Esophagus muscularis mucosa (tissue), 4 donors: Measurements from ENCODE around the gene GPR18. TPM values are rescaled to one million over a fixed set of nuclear protein-coding genes. Genes with fewer than 3 reads are reported as not detected.
A peak's percentile ranks its signal among the peaks of the same experiment; 100 is the strongest.

ENCODE experiments used
- DNase-seq: peaks from one replicate; pipeline ENCODE4 v3.0.0-alpha.2; 2017; ENCODE audit errors: extremely low spot score
- H3K27ac ChIP-seq, 4 donors: fragments of 200-600 bp; sonication (generic); replicated peaks in 1 of 4; 1 replicate in 3 of 4; 2 replicates in 1 of 4; pipeline ENCODE4 v1.5.1; 2016 to 2019; ENCODE audit warnings: mild to moderate bottlenecking in 1 of 4
- H3K27me3 ChIP-seq, 4 donors: fragments of 200-600 bp; sonication (generic); one replicate each; pipeline versions ENCODE4 v1.5.1 to v1.6.0; 2016 to 2019
- H3K36me3 ChIP-seq, 4 donors: fragments of 200-600 bp; sonication (generic); one replicate each; pipeline ENCODE4 v1.5.1; 2016 to 2019
- H3K4me1 ChIP-seq, 4 donors: fragments of 200-600 bp; sonication (generic); one replicate each; pipeline ENCODE4 v1.5.1; 2016 to 2019
- H3K4me3 ChIP-seq, 4 donors: fragments of 200-600 bp; sonication (generic); 1 replicate in 2 of 4; 2 replicates in 2 of 4; pipeline ENCODE4 v1.5.1; 2016 to 2019; ENCODE audit warnings: mild to moderate bottlenecking in 4 of 4, moderate library complexity in 1 of 4
- H3K9me3 ChIP-seq, 4 donors: fragments of 200-600 bp; sonication (generic); 1 replicate in 3 of 4; 2 replicates in 1 of 4; pipeline ENCODE4 v1.5.1; 2016 to 2019
- CTCF ChIP-seq, 3 experiments: fragments of 200-600 bp in 2 of 3; fragments of 450-650 bp in 1 of 3; sonication (generic) in 2 of 3; IDR thresholded peaks; one replicate each; pipeline ENCODE4 v1.5.1; 2017 to 2019; ENCODE audit warnings: antibody characterized with exemption in 3 of 3, mild to moderate bottlenecking in 2 of 3, moderate library complexity in 1 of 3
- EP300 ChIP-seq: sonication (generic); formaldehyde crosslinking; IDR thresholded peaks from one replicate; pipeline ENCODE4 v1.6.1; 2017; ENCODE audit warnings: antibody characterized with exemption
- POLR2A ChIP-seq: fragments of 450-650 bp; IDR thresholded peaks from one replicate; pipeline ENCODE4 v1.6.1; 2017; ENCODE audit warnings: antibody characterized with exemption, moderate library complexity, mild to moderate bottlenecking, low read depth
- POLR2AphosphoS5 ChIP-seq, 2 donors: sonication (generic); formaldehyde crosslinking; IDR thresholded peaks; one replicate each; pipeline ENCODE4 v1.6.1; 2017; ENCODE audit warnings: antibody characterized with exemption in 2 of 2
- WGBS: methylation state at CpG from one replicate; pipeline ENCODE4 v1.1.5; 2018; 5-methylcytosine and 5-hydroxymethylcytosine counted together
- intact Hi-C: fragments of 100-400 bp; cut with DNase I; formaldehyde crosslinking; loops from one replicate; pipeline ENCODE4 v1.15.1; 2023
- total RNA-seq, 4 donors: library from RNA; depleted of rRNA; stranded (reverse); fragments of >200 nt; gene quantifications; one replicate each; pipeline versions ENCODE4 v1.1.0 to v1.2.1, GENCODE V29; 2016

The GPR18 gene
- total RNA-seq, 4 donors from 2014 or later, result not detected

GRCh38 chr13:99218126-99218525 lies 40.1 kb downstream of the GPR18 start:
- peak overlapping the region in 2 of 4 donors; percentile 10 to 30 for H3K27ac ChIP-seq
- H3K36me3 ChIP-seq, result no peaks in the 10 kb centered on the region
- H3K4me3 ChIP-seq, result no peak overlapping the region
- TF ChIP-seq EP300 (no peak), POLR2A (no peak), POLR2AphosphoS5 (IDR thresholded peaks at IDR 0.05) (no peak), CTCF (IDR thresholded peaks at IDR 0.05) (no peak)
- H3K4me1 ChIP-seq, result peaks cover 29 to 56% (median 50%) of the 10 kb centered on the region in 4 donors
- H3K27me3 ChIP-seq, result no peaks in the 10 kb centered on the region
- H3K9me3 ChIP-seq, result no peaks in the 10 kb centered on the region
- DNase-seq, result no peak
- intact Hi-C loops, result no loop called here

GRCh38 chr13:99217461-99218110 lies 40.6 kb downstream of the GPR18 start:
- Histone ChIP-seq H3K36me3 (no peaks in the 10 kb centered on the region), H3K27ac (peak overlapping the region in 1 of 4 donors; percentile 20), H3K27me3 (no peaks in the 10 kb centered on the region), H3K4me3 (no peak overlapping the region), H3K4me1 (peaks cover 29 to 56% (median 50%) of the 10 kb centered on the region in 4 donors), H3K9me3 (no peaks in the 10 kb centered on the region)
- intact Hi-C loops, result no loop called here
- WGBS, result 73% methylated on average over 19 of the region's 20 CpGs
- no peak for TF ChIP-seq POLR2AphosphoS5 (IDR thresholded peaks at IDR 0.05)
- no peak for TF ChIP-seq POLR2A
- TF ChIP-seq EP300, result no peak
- TF ChIP-seq CTCF (IDR thresholded peaks at IDR 0.05), result no peak
- peak; percentile 84 for DNase-seq

GRCh38 chr13:99215184-99215830 lies 42.9 kb downstream of the GPR18 start:
- H3K27me3 ChIP-seq, result no peaks in the 10 kb centered on the region
- 84% methylated on average over 15 of the region's 15 CpGs for WGBS
- no peak overlapping the region for H3K4me3 ChIP-seq
- peak overlapping the region in 1 of 4 donors; percentile 36 for H3K27ac ChIP-seq
- H3K4me1 ChIP-seq, result peaks cover 26 to 52% (median 46%) of the 10 kb centered on the region in 4 donors
- DNase-seq, result peak; percentile 87
- TF ChIP-seq EP300, result no peak
- TF ChIP-seq CTCF (IDR thresholded peaks at IDR 0.05), result no peak
- TF ChIP-seq POLR2A, result no peak
- TF ChIP-seq POLR2AphosphoS5 (IDR thresholded peaks at IDR 0.05), result no peak
- H3K36me3 ChIP-seq, result no peaks in the 10 kb centered on the region
- H3K9me3 ChIP-seq, result no peaks in the 10 kb centered on the region
- intact Hi-C loops, result no loop called here

- Histone ChIP-seq H3K4me3 (no peak overlapping the region), H3K4me1 (peaks cover 26 to 47% (median 42%) of the 10 kb centered on the region in 4 donors), H3K27ac (no peak overlapping the region), H3K36me3 (no peaks in the 10 kb centered on the region), H3K9me3 (no peaks in the 10 kb centered on the region), H3K27me3 (no peaks in the 10 kb centered on the region)
- DNase-seq, result no peak
- intact Hi-C loops, result no loop called here
- 73% methylated on average over 1 of the region's 1 CpG for WGBS
- no peak for TF ChIP-seq POLR2AphosphoS5 (IDR thresholded peaks at IDR 0.05)
- no peak for TF ChIP-seq CTCF (IDR thresholded peaks at IDR 0.05)
- no peak for TF ChIP-seq POLR2A
- TF ChIP-seq EP300, result no peak
Observed at GRCh38 chr13:99214731-99215130, 43.4 kb downstream of the GPR18 start.
